Activated T-cell treated with anti-CD3 and anti-CD28 coated beads for 4 hours (primary cell): Measurements from ENCODE around the gene NR5A2.

Source experiments
- DNase-seq: peaks from one replicate; pipeline ENCODE4 v3.0.0-alpha.2; 2020

The NR5A2 gene

GRCh38 chr1:200075522-200075921 is 48.0 kb downstream of the NR5A2 start:
- no peak for DNase-seq

GRCh38 chr1:200075938-200076546 is 48.5 kb downstream of the NR5A2 start:
- no peak for DNase-seq

- no peak for DNase-seq
These were observed 51.9 kb downstream of the NR5A2 start for GRCh38 chr1:200079232-200079940.

- no peak for DNase-seq
These were observed 53.9 kb downstream of the NR5A2 start for GRCh38 chr1:200081151-200081968.

GRCh38 chr1:200081969-200082245 is 54.4 kb downstream of the NR5A2 start:
- DNase-seq: no peak

GRCh38 chr1:200082329-200082728 is 54.8 kb downstream of the NR5A2 start:
- no peak for DNase-seq

GRCh38 chr1:200090252-200091159 is 63.0 kb downstream of the NR5A2 start:
- no peak for DNase-seq

- DNase-seq: no peak
These were observed 67.6 kb downstream of the NR5A2 start for GRCh38 chr1:200095057-200095577.

- no peak for DNase-seq
These were observed 69.3 kb downstream of the NR5A2 start for GRCh38 chr1:200096774-200097173.

GRCh38 chr1:200099040-200099439 is 71.5 kb downstream of the NR5A2 start:
- DNase-seq: no peak

GRCh38 chr1:200103966-200104583 is 76.6 kb downstream of the NR5A2 start:
- DNase-seq: no peak

GRCh38 chr1:200107004-200107470 is 79.5 kb downstream of the NR5A2 start:
- DNase-seq: no peak

- DNase-seq: no peak
These were observed 81.1 kb downstream of the NR5A2 start for GRCh38 chr1:200108659-200109058.

- no peak for DNase-seq
These were observed 84.8 kb downstream of the NR5A2 start for GRCh38 chr1:200112290-200112689.

GRCh38 chr1:200115532-200115931 is 88.0 kb downstream of the NR5A2 start:
- DNase-seq: no peak

GRCh38 chr1:200116324-200116723 is 88.8 kb downstream of the NR5A2 start:
- no peak for DNase-seq

- no peak for DNase-seq
These were observed 91.4 kb downstream of the NR5A2 start for GRCh38 chr1:200118779-200119505.

- no peak for DNase-seq
These were observed 93.9 kb downstream of the NR5A2 start for GRCh38 chr1:200121421-200121820.

GRCh38 chr1:200124309-200124708 is 96.8 kb downstream of the NR5A2 start:
- DNase-seq: no peak

- DNase-seq: no peak
These were observed 100.6 kb downstream of the NR5A2 start for GRCh38 chr1:200128081-200128480.
